ENCODE measurements around the gene OPN1SW. TPM values are rescaled to one million over a fixed set of nuclear protein-coding genes. Genes with fewer than 3 reads are reported as not detected.

OPN1SW gene
- total RNA-seq, 1 donor: not detected

DNA sequence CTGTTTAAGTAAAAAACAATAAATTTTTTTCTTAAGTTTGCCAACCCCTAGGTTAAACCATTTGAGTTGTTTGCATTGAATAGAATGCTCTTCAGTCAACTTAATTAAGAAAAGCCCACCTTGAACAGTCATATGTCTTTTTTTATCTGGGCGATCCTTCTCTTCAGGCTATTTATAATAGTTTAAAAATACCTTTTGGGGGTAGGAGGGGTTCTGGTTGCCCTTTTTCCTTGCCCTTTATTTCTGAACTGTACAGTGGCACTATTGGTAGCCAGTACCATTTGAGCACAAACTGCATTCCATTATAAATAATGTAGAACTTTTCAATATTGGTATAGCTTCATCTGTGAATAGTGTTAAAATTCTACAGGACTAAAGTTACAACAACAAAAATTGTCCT lies 23.3 kb downstream of the OPN1SW start:
- DNase-seq (ENCODE audit: low read depth): no peak
- H3K4me3 ChIP-seq (ENCODE audit: low read depth, low read length): no peak overlapping the region
- no peak for TF ChIP-seq CTCF (IDR thresholded peaks at IDR 0.05; ENCODE audit: insufficient read depth, low read depth, low read length)

- TF ChIP-seq CTCF (IDR thresholded peaks at IDR 0.05; ENCODE audit: insufficient read depth, low read depth, low read length): no peak
- no peak for DNase-seq (ENCODE audit: low read depth)
- H3K4me3 ChIP-seq (ENCODE audit: low read depth, low read length): no peak overlapping the region
Observed at GRCh38 chr7:128747327-128748079, 28.1 kb downstream of the OPN1SW start.

GRCh38 chr7:128745706-128746105 lies 29.9 kb downstream of the OPN1SW start:
- TF ChIP-seq CTCF (IDR thresholded peaks at IDR 0.05; ENCODE audit: insufficient read depth, low read depth, low read length): no peak
- DNase-seq (ENCODE audit: low read depth): no peak
- no peak overlapping the region for H3K4me3 ChIP-seq (ENCODE audit: low read depth, low read length)

DNA sequence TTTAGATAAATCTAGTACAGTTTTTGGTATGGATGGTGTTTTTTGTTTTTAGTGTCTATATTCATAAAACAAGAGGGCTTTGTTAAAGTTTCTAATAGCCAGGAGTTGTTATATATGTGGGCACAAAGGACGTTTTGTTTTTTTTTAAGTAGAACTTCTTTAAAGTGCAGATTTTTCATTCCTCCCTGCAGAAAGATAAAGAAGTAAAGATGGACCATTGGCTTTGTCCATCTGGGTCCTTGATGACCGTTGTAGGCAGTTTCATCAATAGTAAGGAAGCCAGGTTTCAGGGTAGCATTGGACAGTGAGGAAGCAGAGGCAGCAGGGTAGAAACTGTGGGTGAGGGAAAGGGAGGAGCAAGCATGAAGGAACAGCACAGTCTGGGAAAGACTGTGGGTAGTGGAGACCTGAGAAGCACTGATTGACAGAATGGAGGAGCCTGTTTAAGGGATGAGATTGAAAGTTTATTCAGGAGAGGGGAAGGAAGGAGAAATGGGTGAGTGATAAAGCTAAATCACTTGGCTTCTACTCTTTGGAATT lies 31.2 kb downstream of the OPN1SW start:
- H3K4me3 ChIP-seq (ENCODE audit: low read depth, low read length): no peak overlapping the region
- DNase-seq (ENCODE audit: low read depth): no peak
- TF ChIP-seq CTCF (IDR thresholded peaks at IDR 0.05; ENCODE audit: insufficient read depth, low read depth, low read length): no peak

DNA sequence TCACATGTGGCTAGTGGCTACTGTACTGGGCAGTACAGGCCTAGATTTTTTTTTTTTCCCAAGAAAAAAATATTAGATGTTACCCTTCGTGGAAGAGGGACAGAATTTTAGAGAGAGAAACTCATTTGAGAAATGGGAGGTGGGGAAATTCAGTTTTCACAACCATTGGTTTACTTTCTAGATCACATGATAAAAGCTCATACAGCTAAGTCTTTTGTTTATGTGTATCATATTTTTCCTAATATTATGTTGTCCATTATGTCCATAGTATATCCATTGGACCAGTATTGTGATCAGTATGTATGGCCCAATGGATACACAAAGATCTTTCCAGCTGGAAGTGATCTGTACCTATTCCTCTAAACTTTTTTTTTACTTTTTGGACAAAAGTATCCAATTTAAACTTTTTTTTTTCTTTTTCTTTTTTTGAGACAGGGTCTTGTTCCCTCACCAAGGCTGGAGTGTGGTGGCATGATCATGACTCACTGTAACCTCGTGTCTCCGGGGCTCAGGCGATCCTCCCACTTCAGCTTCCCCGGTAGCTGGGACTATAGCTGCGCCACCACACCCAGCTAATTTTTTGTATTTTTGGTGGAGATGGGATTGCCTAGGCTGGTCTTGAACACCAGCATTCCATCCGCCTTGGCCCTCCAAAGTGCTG lies 32.4 kb downstream of the OPN1SW start:
- no peak for TF ChIP-seq CTCF (IDR thresholded peaks at IDR 0.05; ENCODE audit: insufficient read depth, low read depth, low read length)
- DNase-seq (ENCODE audit: low read depth): peak; percentile 53
- H3K4me3 ChIP-seq (ENCODE audit: low read depth, low read length): no peak overlapping the region

GRCh38 chr7:128742206-128742605 lies 33.4 kb downstream of the OPN1SW start:
- peak overlapping the region; percentile 80 for H3K4me3 ChIP-seq (ENCODE audit: low read depth, low read length)
- DNase-seq (ENCODE audit: low read depth): peak; percentile 79
- TF ChIP-seq CTCF (IDR thresholded peaks at IDR 0.05; ENCODE audit: insufficient read depth, low read depth, low read length): no peak

Data from fibroblast of villous mesenchyme (primary cell).